ENCODE measurements around the gene CXorf66.
"Not testable (repeated sequence)": the region's sequence is repeated elsewhere in the genome, so short reads cannot be mapped to it uniquely, and the experiment has no call there.

CXorf66 gene

DNA sequence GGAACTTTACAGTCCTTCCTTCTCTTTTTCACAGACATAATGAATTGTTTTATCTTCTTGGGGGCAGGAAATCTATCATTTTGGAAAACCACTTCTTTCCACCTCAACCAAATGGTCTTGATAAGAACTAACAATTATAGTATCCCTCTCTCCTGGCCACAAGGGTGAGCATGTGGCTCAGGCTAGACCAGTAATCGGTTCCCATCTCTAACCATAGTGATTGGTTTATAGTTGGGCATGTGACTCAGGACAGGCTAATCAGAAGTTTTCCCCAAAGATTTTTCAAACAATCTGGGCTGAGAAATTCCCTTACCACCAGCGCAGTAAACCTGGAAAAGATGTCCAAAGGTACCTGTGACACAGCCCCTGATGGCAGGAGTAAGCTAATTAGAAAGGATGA is 4.0 kb upstream of the CXorf66 start:
- TF ChIP-seq, protein P1, sequence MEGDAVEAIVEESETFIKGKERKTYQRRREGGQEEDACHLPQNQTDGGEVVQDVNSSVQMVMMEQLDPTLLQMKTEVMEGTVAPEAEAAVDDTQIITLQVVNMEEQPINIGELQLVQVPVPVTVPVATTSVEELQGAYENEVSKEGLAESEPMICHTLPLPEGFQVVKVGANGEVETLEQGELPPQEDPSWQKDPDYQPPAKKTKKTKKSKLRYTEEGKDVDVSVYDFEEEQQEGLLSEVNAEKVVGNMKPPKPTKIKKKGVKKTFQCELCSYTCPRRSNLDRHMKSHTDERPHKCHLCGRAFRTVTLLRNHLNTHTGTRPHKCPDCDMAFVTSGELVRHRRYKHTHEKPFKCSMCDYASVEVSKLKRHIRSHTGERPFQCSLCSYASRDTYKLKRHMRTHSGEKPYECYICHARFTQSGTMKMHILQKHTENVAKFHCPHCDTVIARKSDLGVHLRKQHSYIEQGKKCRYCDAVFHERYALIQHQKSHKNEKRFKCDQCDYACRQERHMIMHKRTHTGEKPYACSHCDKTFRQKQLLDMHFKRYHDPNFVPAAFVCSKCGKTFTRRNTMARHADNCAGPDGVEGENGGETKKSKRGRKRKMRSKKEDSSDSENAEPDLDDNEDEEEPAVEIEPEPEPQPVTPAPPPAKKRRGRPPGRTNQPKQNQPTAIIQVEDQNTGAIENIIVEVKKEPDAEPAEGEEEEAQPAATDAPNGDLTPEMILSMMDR (IDR thresholded peaks at IDR 0.05; ENCODE audit: low read depth, low read length): no peak
- H3K4me3 ChIP-seq (replicated peaks in 1 of 2; ENCODE audit: low read depth in 2 of 2, low read length in 2 of 2): no peak overlapping the region
- no peak for DNase-seq (ENCODE audit: low read depth in 2 of 2)

DNA sequence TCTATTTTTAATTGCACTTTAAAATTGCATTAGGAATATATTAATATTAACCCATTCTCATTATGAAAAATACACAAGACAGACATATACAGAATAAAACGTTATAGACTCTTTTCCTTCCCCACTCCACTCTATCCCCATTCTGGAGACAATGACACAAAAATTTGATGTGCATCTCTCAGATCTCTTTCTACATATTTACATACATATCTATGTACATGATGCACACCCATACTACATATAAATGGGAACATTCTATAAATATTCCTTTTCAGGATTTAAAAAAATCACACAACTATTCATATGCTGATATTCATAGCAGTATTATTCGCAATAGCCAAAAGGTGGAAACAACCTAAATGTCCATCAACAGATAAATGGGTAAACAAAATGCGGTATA is 2.4 kb upstream of the CXorf66 start:
- TF ChIP-seq, protein P1 (IDR thresholded peaks at IDR 0.05; ENCODE audit: low read depth, low read length): no peak
- no peak for DNase-seq (ENCODE audit: low read depth in 2 of 2)

DNA sequence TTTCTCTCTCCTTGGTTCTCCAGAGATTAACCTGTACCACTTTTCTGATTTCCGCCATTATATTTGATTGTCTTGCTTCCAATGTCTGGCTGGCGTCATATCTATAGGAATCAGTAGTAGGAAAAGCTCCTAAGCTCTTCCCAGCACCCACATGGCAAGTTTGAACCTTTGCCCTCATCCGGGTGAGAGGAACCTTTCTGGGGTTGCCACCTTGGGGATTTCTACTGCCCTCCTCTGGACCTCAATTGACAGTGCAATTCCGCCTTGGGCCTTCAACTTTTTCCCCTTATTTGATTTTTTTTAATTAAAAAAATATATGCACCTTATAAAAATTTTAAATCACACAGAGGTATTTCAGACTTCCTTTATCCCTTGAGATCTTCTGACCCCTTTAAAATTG is 2.0 kb upstream of the CXorf66 start:
- peak; percentile 10 to 22 for DNase-seq (ENCODE audit: low read depth in 2 of 2)
- TF ChIP-seq, protein P1 (IDR thresholded peaks at IDR 0.05; ENCODE audit: low read depth, low read length): peak; percentile 32
- H3K4me3 ChIP-seq (replicated peaks in 1 of 2; ENCODE audit: low read depth in 2 of 2, low read length in 2 of 2): no peak overlapping the region

More for the DNA sequence above, 2.4 kb upstream of the CXorf66 start:
- no peak overlapping the region for H3K4me3 ChIP-seq (replicated peaks in 1 of 2; ENCODE audit: low read depth in 2 of 2, low read length in 2 of 2)

DNA sequence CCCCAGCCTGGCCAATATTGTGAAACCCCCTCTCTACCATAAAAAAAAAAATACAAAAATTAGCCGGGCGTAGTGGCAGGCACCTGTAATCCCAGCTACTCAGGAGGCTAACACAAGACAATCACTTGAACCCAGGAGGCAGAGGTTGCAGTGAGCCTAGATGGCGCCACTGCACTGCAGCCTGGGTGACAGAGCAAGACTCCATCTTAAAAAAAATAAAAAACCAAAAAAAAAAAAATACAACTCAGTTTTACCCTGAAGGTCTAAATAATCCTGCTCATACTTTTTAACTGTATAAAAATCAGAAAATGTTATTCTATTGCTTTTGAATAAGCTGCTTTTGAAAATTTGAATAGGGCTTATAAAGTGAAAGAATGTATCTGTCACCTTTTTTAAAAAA is 838 bp upstream of the CXorf66 start:
- TF ChIP-seq, protein P1 (IDR thresholded peaks at IDR 0.05; ENCODE audit: low read depth, low read length): peak; percentile 14
- DNase-seq (ENCODE audit: low read depth in 2 of 2); H3K4me3 ChIP-seq (replicated peaks in 1 of 2; ENCODE audit: low read depth in 2 of 2, low read length in 2 of 2): not testable (repeated sequence)

DNA sequence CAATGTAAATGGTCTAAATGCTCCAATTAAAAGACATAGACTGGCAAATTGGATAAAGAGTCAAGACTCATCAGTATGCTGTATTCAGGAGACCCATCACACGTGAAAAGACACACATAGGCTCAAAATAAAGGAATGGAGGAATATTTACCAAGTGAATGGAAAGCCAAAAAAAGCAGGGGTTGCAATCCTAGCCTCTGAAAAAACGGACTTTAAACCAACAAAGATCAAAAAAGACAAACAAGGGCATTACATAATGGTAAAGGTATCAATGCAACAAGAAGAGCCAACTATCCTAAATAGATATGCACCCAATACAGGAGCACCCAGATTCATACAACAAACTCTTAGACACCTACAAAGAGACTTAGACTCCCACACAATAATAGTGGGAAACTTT is 4.2 kb downstream of the CXorf66 start:
- DNase-seq (ENCODE audit: low read depth in 2 of 2); H3K4me3 ChIP-seq (replicated peaks in 1 of 2; ENCODE audit: low read depth in 2 of 2, low read length in 2 of 2): not testable (repeated sequence)

DNA sequence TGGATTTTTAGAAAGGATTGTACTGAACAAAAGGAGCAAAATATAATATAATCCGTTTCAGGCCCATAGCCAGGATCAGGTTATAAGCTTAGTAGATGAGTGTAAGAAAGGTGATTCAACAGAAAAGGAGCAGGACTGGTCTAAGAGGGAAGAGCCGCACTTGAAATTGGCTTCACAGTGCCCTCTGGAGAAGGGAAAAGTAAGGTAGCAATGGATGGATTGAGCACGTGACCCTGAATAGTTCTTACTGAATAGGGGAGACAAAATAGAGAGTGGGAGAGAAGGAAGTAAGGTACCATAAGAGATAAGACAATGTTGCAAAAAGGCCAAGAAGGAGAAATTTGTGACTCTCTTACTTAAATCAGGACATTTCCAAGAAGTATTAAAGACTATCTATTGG is 15.6 kb downstream of the CXorf66 start:
- DNase-seq (ENCODE audit: low read depth in 2 of 2): peak in 1 of 2 donors; percentile 14
- no peak overlapping the region for H3K4me3 ChIP-seq (replicated peaks in 1 of 2; ENCODE audit: low read depth in 2 of 2, low read length in 2 of 2)
- TF ChIP-seq, protein P1 (IDR thresholded peaks at IDR 0.05; ENCODE audit: low read depth, low read length): no peak

DNA sequence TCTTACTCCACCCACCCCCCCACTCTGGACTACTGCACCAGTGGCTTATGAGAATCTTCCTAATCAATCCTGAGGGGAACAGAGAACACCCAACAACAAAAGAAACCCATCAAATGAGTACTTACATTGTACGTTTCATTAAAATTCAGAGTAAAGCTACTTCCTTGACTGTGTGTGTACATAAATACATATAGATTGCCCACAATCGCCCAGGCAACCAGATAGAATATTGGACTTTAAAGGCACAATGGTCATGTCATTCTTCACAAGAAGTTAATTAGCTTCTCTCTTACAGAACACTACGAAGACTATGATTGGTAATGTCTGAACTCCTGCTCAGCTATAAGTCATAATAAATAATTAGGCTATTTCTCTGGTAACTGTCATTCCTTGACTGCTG is 20.2 kb downstream of the CXorf66 start:
- TF ChIP-seq, protein P1 (IDR thresholded peaks at IDR 0.05; ENCODE audit: low read depth, low read length): no peak
- DNase-seq (ENCODE audit: low read depth in 2 of 2): no peak

More for the DNA sequence above, 20.2 kb downstream of the CXorf66 start:
- no peak overlapping the region for H3K4me3 ChIP-seq (replicated peaks in 1 of 2; ENCODE audit: low read depth in 2 of 2, low read length in 2 of 2)

Data from cardiac fibroblast (primary cell).